ENCODE data around the gene TOMM6.

The TOMM6 gene

GRCh38 chr6:41787219-41787917, at the start of gene TOMM6:
Gene TOMM6, plus strand, starts transcription at chr6:41787694. Its CDS starts 4 bp downstream, at chr6:41787698.
- no peak for FAIRE-seq

GRCh38 chr6:41739041-41739440, 48.5 kb upstream of the TOMM6 start:
- FAIRE-seq = no peak

GRCh38 chr6:41740366-41741162, 46.9 kb upstream of the TOMM6 start:
- no peak for FAIRE-seq

GRCh38 chr6:41741625-41742490, 45.6 kb upstream of the TOMM6 start:
- no peak for FAIRE-seq

- FAIRE-seq = no peak
Observed at GRCh38 chr6:41743406-41744235, 43.9 kb upstream of the TOMM6 start.

- FAIRE-seq = no peak
Observed at GRCh38 chr6:41744236-41744787, 43.2 kb upstream of the TOMM6 start.

- no peak for FAIRE-seq
Observed at GRCh38 chr6:41746107-41746506, 41.4 kb upstream of the TOMM6 start.

- FAIRE-seq = no peak
Observed at GRCh38 chr6:41747256-41748101, 40.0 kb upstream of the TOMM6 start, which contains the start of gene PGC. Gene PGC, minus strand, starts transcription at chr6:41747397. Its CDS starts 63 bp downstream, at chr6:41747334.

- no peak for FAIRE-seq
Observed at GRCh38 chr6:41748102-41748477, 39.4 kb upstream of the TOMM6 start.

- no peak for FAIRE-seq
Observed at GRCh38 chr6:41748542-41748941, 39.0 kb upstream of the TOMM6 start.

- FAIRE-seq = no peak
Observed at GRCh38 chr6:41750374-41750773, 37.1 kb upstream of the TOMM6 start.

- FAIRE-seq = no peak
Observed at GRCh38 chr6:41755895-41756294, 31.6 kb upstream of the TOMM6 start.

- no peak for FAIRE-seq
Observed at GRCh38 chr6:41756354-41756753, 31.1 kb upstream of the TOMM6 start.

- FAIRE-seq = no peak
Observed at GRCh38 chr6:41757271-41757670, 30.2 kb upstream of the TOMM6 start.

GRCh38 chr6:41757931-41758640, 29.4 kb upstream of the TOMM6 start:
- FAIRE-seq = no peak

GRCh38 chr6:41758641-41759035, 28.9 kb upstream of the TOMM6 start:
- FAIRE-seq = no peak

- FAIRE-seq = no peak
Observed at GRCh38 chr6:41759106-41759904, 28.2 kb upstream of the TOMM6 start.

- FAIRE-seq = no peak
Observed at GRCh38 chr6:41759905-41760579, 27.5 kb upstream of the TOMM6 start.

- no peak for FAIRE-seq
Observed at GRCh38 chr6:41763470-41763869, 24.0 kb upstream of the TOMM6 start.

Data from islet of Langerhans (tissue), 1 donor.